ENCODE data around the gene AAK1. TPM values are rescaled to one million over a fixed set of nuclear protein-coding genes. Genes with fewer than 3 reads are reported as not detected.

Gene AAK1
- total and polyA plus RNA-seq, 2 experiments from 2014 or later: 39.0 to 52.4 TPM

- H3F3A ChIP-seq (replicated peaks; ENCODE audit: low read depth): no peaks in the 10 kb centered on the region
- H2AFZ ChIP-seq: no peak overlapping the region
- H3K4me2 ChIP-seq: no peak overlapping the region
- H3K9me2 ChIP-seq (ENCODE audit: insufficient read depth): no peaks in the 10 kb centered on the region
- peaks cover 2% of the 10 kb centered on the region for H3K27me3 Mint-ChIP-seq (ENCODE audit: insufficient read depth, low read depth, poor library complexity)
- no peak overlapping the region for H3K4me3 ChIP-seq
- no peak overlapping the region for H3K27ac ChIP-seq (ENCODE audit: low read depth)
- DNase-seq (ENCODE audit: low spot score) (no peak), ATAC-seq (no peak)
- no peaks in the 10 kb centered on the region for H3K27me3 ChIP-seq (ENCODE audit: insufficient read depth)
- peaks cover 4% of the 10 kb centered on the region; the same call in 2 of the 3 replicates for H3K36me3 Mint-ChIP-seq (ENCODE audit: low read depth)
- no peaks in the 10 kb centered on the region for H4K20me1 ChIP-seq (replicated peaks; ENCODE audit: insufficient read depth)
- H3K4me1 ChIP-seq (ENCODE audit: insufficient read depth): no peaks in the 10 kb centered on the region
- no peaks in the 10 kb centered on the region for H3K79me2 ChIP-seq (replicated peaks; ENCODE audit: insufficient read depth)
- TF ChIP-seq NANOG (IDR thresholded peaks at IDR 0.05; ENCODE audit: borderline replicate concordance) (no peak), ZNF114 (CRISPR knock-in tag; IDR thresholded peaks at IDR 0.05) (no peak), REST (IDR thresholded peaks at IDR 0.05; ENCODE audit: unreplicated experiment) (no peak), ETS1 (IDR thresholded peaks at IDR 0.05) (no peak), ZNF331 (CRISPR knock-in tag; IDR thresholded peaks at IDR 0.05; ENCODE audit: low read depth) (no peak), JUNB (IDR thresholded peaks at IDR 0.05; ENCODE audit: unreplicated experiment) (no peak), CREB1 (CRISPR knock-in tag; IDR thresholded peaks at IDR 0.05; ENCODE audit: low read depth) (no peak), POLR2AphosphoS5 (IDR thresholded peaks at IDR 0.05; ENCODE audit: low read depth) (no peak), STAT1 (IDR thresholded peaks at IDR 0.05; ENCODE audit: unreplicated experiment) (no peak), EZH2phosphoT487 (IDR thresholded peaks at IDR 0.05; ENCODE audit: unreplicated experiment) (no peak), ZNF462 (CRISPR knock-in tag; IDR thresholded peaks at IDR 0.05) (no peak), EZH2 (IDR thresholded peaks at IDR 0.05; ENCODE audit: low read depth, unreplicated experiment) (no peak)
- TF ChIP-seq, protein P1, sequence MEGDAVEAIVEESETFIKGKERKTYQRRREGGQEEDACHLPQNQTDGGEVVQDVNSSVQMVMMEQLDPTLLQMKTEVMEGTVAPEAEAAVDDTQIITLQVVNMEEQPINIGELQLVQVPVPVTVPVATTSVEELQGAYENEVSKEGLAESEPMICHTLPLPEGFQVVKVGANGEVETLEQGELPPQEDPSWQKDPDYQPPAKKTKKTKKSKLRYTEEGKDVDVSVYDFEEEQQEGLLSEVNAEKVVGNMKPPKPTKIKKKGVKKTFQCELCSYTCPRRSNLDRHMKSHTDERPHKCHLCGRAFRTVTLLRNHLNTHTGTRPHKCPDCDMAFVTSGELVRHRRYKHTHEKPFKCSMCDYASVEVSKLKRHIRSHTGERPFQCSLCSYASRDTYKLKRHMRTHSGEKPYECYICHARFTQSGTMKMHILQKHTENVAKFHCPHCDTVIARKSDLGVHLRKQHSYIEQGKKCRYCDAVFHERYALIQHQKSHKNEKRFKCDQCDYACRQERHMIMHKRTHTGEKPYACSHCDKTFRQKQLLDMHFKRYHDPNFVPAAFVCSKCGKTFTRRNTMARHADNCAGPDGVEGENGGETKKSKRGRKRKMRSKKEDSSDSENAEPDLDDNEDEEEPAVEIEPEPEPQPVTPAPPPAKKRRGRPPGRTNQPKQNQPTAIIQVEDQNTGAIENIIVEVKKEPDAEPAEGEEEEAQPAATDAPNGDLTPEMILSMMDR (conservative IDR thresholded peaks at IDR 0.05; ENCODE audit: low read depth in 2 of 2): no peak
- H3K4me1 Mint-ChIP-seq: peaks cover 14% of the 10 kb centered on the region; the same call in 2 of the 3 replicates
- no peak overlapping the region for H3K4me3 Mint-ChIP-seq
- H3K36me3 ChIP-seq (ENCODE audit: insufficient read depth): no peaks in the 10 kb centered on the region
- no peaks in the 10 kb centered on the region for H3K9me3 Mint-ChIP-seq
- no peak overlapping the region; the same call in 1 of the 2 replicates for H3K27ac Mint-ChIP-seq
Measured at GRCh38 chr2:69465513-69466456, 177.8 kb downstream of the AAK1 start.

All from GM23338 (cell line).